H1 (cell line): ENCODE results near the gene TCERG1.

Experiments
- ASH2L ChIP-seq: fragments of 200-600, 300-600 bp; sonication (generic); IDR thresholded peaks from one replicate; pipeline ENCODE4 v1.7.1; 2017; ENCODE audit warnings: low read length
- PHF8 ChIP-seq: fragments of 200-600 bp; sonication (generic); conservative IDR thresholded peaks from 2 replicates; pipeline ENCODE4 v1.7.1; 2012; ENCODE audit warnings: low read depth, mild to moderate bottlenecking, inconsistent platforms, low read length, moderate library complexity

- TF ChIP-seq PHF8 (no peak), ASH2L (no peak)
Observed at GRCh38 chr5:146410272-146410671, 36.9 kb upstream of the TCERG1 start.
